Naive thymus-derived CD4-positive, alpha-beta T cell (primary cell): ENCODE data around the gene WDR75. TPM values are rescaled to one million over a fixed set of nuclear protein-coding genes. Genes with fewer than 3 reads are reported as not detected.
A peak's percentile ranks its signal among the peaks of the same experiment; 100 is the strongest.

Experiments used
- ATAC-seq: fragments of 150-1000 bp; cut with Tn5 transposase; 2 replicates; pipeline ENCODE4 v1.10.0; 2021; ENCODE audit warnings: mild to moderate bottlenecking, moderate library complexity
- CTCF ChIA-PET: fragments of 350-600 bp; sonication (Branson Sonifier 250); formaldehyde crosslinking; loops from one replicate; lab custom pipeline; 2021; ENCODE audit warnings: antibody characterized with exemption; lab: Charles Lee
- POLR2A ChIA-PET: fragments of 350-600 bp; sonication (Branson Sonifier 250); formaldehyde crosslinking; loops from one replicate; lab custom pipeline; 2021; ENCODE audit warnings: antibody characterized with exemption, inconsistent platforms; lab: Charles Lee
- DNase-seq, 9 donors: peaks; one replicate each; pipeline versions ENCODE4 v3.0.0 to v3.0.0-alpha.2; 2020 to 2022; ENCODE audit warnings: mixed read lengths in 1 of 9
- H3K27ac ChIP-seq: one replicate; pipeline ENCODE4 v1.7.0; 2013; ENCODE audit warnings: mild to moderate bottlenecking, low read depth, low read length, moderate library complexity
- H3K27me3 ChIP-seq, 2 donors: one replicate each; pipeline ENCODE4 v1.7.0; 2013; ENCODE audit warnings: low read length in 2 of 2, mild to moderate bottlenecking in 2 of 2, moderate library complexity in 2 of 2; ENCODE audit not compliant: control insufficient read depth in 2 of 2, insufficient read depth in 2 of 2
- H3K36me3 ChIP-seq, 3 experiments: 1 replicate in 2 of 3; 2 replicates in 1 of 3; pipeline ENCODE4 v1.7.0; 2013; ENCODE audit warnings: low read length in 3 of 3, mild to moderate bottlenecking in 3 of 3, moderate library complexity in 1 of 3; ENCODE audit not compliant: insufficient read depth in 3 of 3, control insufficient read depth in 2 of 3
- H3K4me1 ChIP-seq, 2 donors: one replicate each; pipeline ENCODE4 v1.7.0; 2013; ENCODE audit warnings: low read length in 2 of 2, mild to moderate bottlenecking in 2 of 2, moderate library complexity in 1 of 2; ENCODE audit not compliant: control insufficient read depth in 2 of 2, insufficient read depth in 2 of 2
- H3K4me3 ChIP-seq: 2 replicates; pipeline ENCODE4 v1.7.0; 2013; ENCODE audit warnings: mild to moderate bottlenecking, low read length
- H3K9me3 ChIP-seq, 3 experiments: 1 replicate in 2 of 3; 2 replicates in 1 of 3; pipeline ENCODE4 v1.7.0; 2013; ENCODE audit warnings: low read length in 3 of 3; ENCODE audit not compliant: control insufficient read depth in 2 of 3
- H3K27ac Mint-ChIP-seq, 9 donors: one replicate each; pipeline ENCODE4 v1.8.0; 2020 to 2022; ENCODE audit warnings: mixed read lengths in 9 of 9, mild to moderate bottlenecking in 8 of 9, moderate library complexity in 5 of 9, inconsistent platforms in 2 of 9
- H3K27me3 Mint-ChIP-seq, 5 donors: one replicate each; pipeline ENCODE4 v1.8.0; 2021 to 2022; ENCODE audit warnings: mixed read lengths in 5 of 5, mild to moderate bottlenecking in 1 of 5
- H3K36me3 Mint-ChIP-seq, 5 donors: one replicate each; pipeline ENCODE4 v1.8.0; 2020 to 2022; ENCODE audit warnings: mixed read lengths in 5 of 5, mild to moderate bottlenecking in 3 of 5, inconsistent platforms in 1 of 5
- H3K4me1 Mint-ChIP-seq, 7 donors: one replicate each; pipeline ENCODE4 v1.8.0; 2020 to 2022; ENCODE audit warnings: mixed read lengths in 7 of 7, mild to moderate bottlenecking in 3 of 7, inconsistent platforms in 1 of 7
- H3K4me3 Mint-ChIP-seq, 10 donors: one replicate each; pipeline ENCODE4 v1.8.0; 2020 to 2022; ENCODE audit warnings: mild to moderate bottlenecking in 10 of 10, mixed read lengths in 10 of 10, moderate library complexity in 6 of 10, inconsistent platforms in 2 of 10
- H3K9me3 Mint-ChIP-seq, 11 donors: one replicate each; pipeline ENCODE4 v1.8.0; 2020 to 2022; ENCODE audit warnings: mixed read lengths in 11 of 11, mild to moderate bottlenecking in 4 of 11, inconsistent platforms in 1 of 11, moderate library complexity in 1 of 11
- intact Hi-C, 2 donors: fragments of 100-400 bp; cut with micrococcal nuclease; formaldehyde crosslinking; loops; one replicate each; pipeline ENCODE4 v1.15.1; 2023
- polyA plus RNA-seq, 2 donors: library from polyadenylated mRNA; unstranded; fragments of 300-500 nt; fragmentation: Illumina TruSeq; gene quantifications; one replicate each; pipeline ENCODE4 v1.2.3, GENCODE V29; 2021
- total RNA-seq, 6 experiments: library from RNA in 5 of 6; stranded (reverse) in 5 of 6; gene quantifications; 1 replicate in 5 of 6; 2 replicates in 1 of 6; pipeline ENCODE4 v1.2.3 and lab custom pipeline; 2021 to 2026

Gene WDR75
- total and polyA plus RNA-seq, 7 experiments from 2014 or later, result 14.2 to 67.4 (median 45.3) TPM

- Histone ChIP-seq H3K9me3 (no peaks in the 10 kb centered on the region), H3K4me3 (no peak overlapping the region), H3K27ac (no peak overlapping the region), H3K36me3 (no peaks in the 10 kb centered on the region), H3K27me3 (no peaks in the 10 kb centered on the region), H3K4me1 (no peaks in the 10 kb centered on the region)
- DNase-seq, result no peak
- ChIA-PET CTCF (interaction anchor here (0.6 kb wide), 1 partner anchor 973 kb away, joined by 5 read pairs; no protein-coding TSS in a partner anchor), POLR2A (no interaction called here)
- intact Hi-C loops, result no loop called here
- Mint-ChIP-seq H3K4me1 (peaks cover 0 to 1% (median 0%) of the 10 kb centered on the region in 7 donors), H3K9me3 (peaks cover 0 to 2% (median 0%) of the 10 kb centered on the region in 11 donors), H3K4me3 (no peak overlapping the region), H3K27me3 (peaks cover 0 to 15% (median 7%) of the 10 kb centered on the region in 5 donors), H3K36me3 (no peaks in the 10 kb centered on the region), H3K27ac (no peak overlapping the region)
- no peak for ATAC-seq
Observed at GRCh38 chr2:189488008-189488310, 46.7 kb downstream of the WDR75 start.

GRCh38 chr2:189492451-189492850 lies 51.2 kb downstream of the WDR75 start:
- Histone ChIP-seq H3K36me3 (no peaks in the 10 kb centered on the region), H3K27me3 (no peaks in the 10 kb centered on the region), H3K27ac (no peak overlapping the region), H3K4me1 (no peaks in the 10 kb centered on the region), H3K4me3 (no peak overlapping the region), H3K9me3 (no peaks in the 10 kb centered on the region)
- peaks cover 0 to 5% (median 0%) of the 10 kb centered on the region in 11 donors for H3K9me3 Mint-ChIP-seq
- intact Hi-C loops, result no loop called here
- no peak overlapping the region for H3K4me3 Mint-ChIP-seq
- DNase-seq, result no peak
- peak overlapping the region in 1 of 9 donors; percentile 37 for H3K27ac Mint-ChIP-seq
- peaks cover 0 to 27% (median 3%) of the 10 kb centered on the region in 5 donors for H3K27me3 Mint-ChIP-seq
- CTCF ChIA-PET, result no interaction called here
- no peaks in the 10 kb centered on the region for H3K36me3 Mint-ChIP-seq
- POLR2A ChIA-PET, result no interaction called here
- H3K4me1 Mint-ChIP-seq, result no peaks in the 10 kb centered on the region
- no peak for ATAC-seq

DNA sequence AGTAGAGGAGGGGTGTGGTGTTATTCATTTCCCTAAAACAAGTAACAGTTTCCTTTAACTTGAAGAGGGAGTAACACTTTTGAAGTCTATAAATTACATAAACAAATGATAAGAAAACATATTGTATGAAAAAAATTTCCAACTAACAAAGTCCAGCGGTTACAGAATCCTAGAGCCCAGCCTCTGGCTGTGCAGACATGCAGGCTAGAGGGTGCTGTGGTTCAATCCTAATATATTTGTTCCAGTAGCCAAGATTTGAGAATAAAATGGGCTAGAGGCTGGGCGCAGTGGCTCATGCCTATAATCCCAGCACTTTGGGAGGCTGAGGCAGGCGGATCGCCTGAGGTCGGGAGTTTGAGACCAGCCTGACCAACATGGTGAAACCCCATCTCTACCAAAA lies 56.9 kb downstream of the WDR75 start:
- ChIA-PET POLR2A (no interaction called here), CTCF (no interaction called here)
- H3K36me3 Mint-ChIP-seq, result no peaks in the 10 kb centered on the region
- H3K36me3 ChIP-seq, result no peaks in the 10 kb centered on the region
- peaks cover 0 to 10% (median 0%) of the 10 kb centered on the region in 5 donors for H3K27me3 Mint-ChIP-seq
- no peak overlapping the region for H3K27ac ChIP-seq
- no peaks in the 10 kb centered on the region for H3K27me3 ChIP-seq
- H3K9me3 ChIP-seq, result no peaks in the 10 kb centered on the region
- no peaks in the 10 kb centered on the region for H3K4me1 Mint-ChIP-seq
- no peak overlapping the region for H3K4me3 Mint-ChIP-seq
- no peak for ATAC-seq
- H3K27ac Mint-ChIP-seq, result no peak overlapping the region
- no peaks in the 10 kb centered on the region for H3K4me1 ChIP-seq
- DNase-seq, result no peak
- intact Hi-C loops, result no loop called here
- H3K4me3 ChIP-seq, result no peak overlapping the region
- peaks cover 0 to 5% (median 0%) of the 10 kb centered on the region in 11 donors for H3K9me3 Mint-ChIP-seq

DNA sequence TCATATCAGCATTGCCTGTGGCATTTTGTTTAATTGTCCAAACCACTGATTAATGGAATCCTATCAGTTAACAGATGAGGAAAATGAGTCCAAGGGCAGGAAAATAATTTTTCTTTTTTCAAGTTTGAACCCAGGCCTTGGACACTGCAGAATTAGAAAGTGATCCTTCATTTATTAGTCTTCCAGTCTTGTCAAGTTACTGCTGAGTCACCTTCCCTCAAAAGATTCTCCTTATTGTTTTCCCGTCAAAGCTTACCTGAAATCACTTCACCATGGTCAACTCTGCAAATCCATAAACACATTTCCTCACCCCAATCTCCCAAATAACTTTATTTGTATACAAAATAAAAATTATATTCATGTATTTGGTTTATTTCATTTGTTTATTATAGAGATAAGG lies 57.9 kb downstream of the WDR75 start:
- H3K4me3 ChIP-seq, result no peak overlapping the region
- ChIA-PET CTCF (no interaction called here), POLR2A (no interaction called here)
- intact Hi-C loops, result no loop called here
- peaks cover 0 to 5% (median 0%) of the 10 kb centered on the region in 11 donors for H3K9me3 Mint-ChIP-seq
- no peaks in the 10 kb centered on the region for H3K36me3 Mint-ChIP-seq
- H3K4me3 Mint-ChIP-seq, result no peak overlapping the region
- no peaks in the 10 kb centered on the region for H3K27me3 ChIP-seq
- no peak overlapping the region for H3K27ac ChIP-seq
- DNase-seq (no peak), ATAC-seq (no peak)
- H3K27me3 Mint-ChIP-seq, result peaks cover 0 to 9% (median 0%) of the 10 kb centered on the region in 5 donors
- no peaks in the 10 kb centered on the region for H3K36me3 ChIP-seq
- H3K9me3 ChIP-seq, result no peaks in the 10 kb centered on the region
- no peak overlapping the region for H3K27ac Mint-ChIP-seq
- H3K4me1 Mint-ChIP-seq, result no peaks in the 10 kb centered on the region
- no peaks in the 10 kb centered on the region for H3K4me1 ChIP-seq

- H3K27me3 Mint-ChIP-seq, result peaks cover 0 to 3% (median 0%) of the 10 kb centered on the region in 5 donors
- peaks cover 0 to 1% (median 0%) of the 10 kb centered on the region in 11 donors for H3K9me3 Mint-ChIP-seq
- H3K27me3 ChIP-seq, result no peaks in the 10 kb centered on the region
- H3K4me3 ChIP-seq, result no peak overlapping the region
- no peak overlapping the region for H3K4me3 Mint-ChIP-seq
- H3K4me1 Mint-ChIP-seq, result peaks cover 0 to 8% (median 8%) of the 10 kb centered on the region in 7 donors
- no peak overlapping the region for H3K27ac ChIP-seq
- no peaks in the 10 kb centered on the region for H3K36me3 ChIP-seq
- POLR2A ChIA-PET, result no interaction called here
- DNase-seq (no peak), ATAC-seq (no peak)
- no peaks in the 10 kb centered on the region for H3K36me3 Mint-ChIP-seq
- CTCF ChIA-PET, result interaction anchor here (0.7 kb wide), 1 partner anchor 714 kb away, joined by 3 read pairs; no protein-coding TSS in a partner anchor
- no peak overlapping the region for H3K27ac Mint-ChIP-seq
- H3K4me1 ChIP-seq, result peaks cover 0 to 3% of the 10 kb centered on the region in 2 donors
- intact Hi-C loops, result no loop called here
- H3K9me3 ChIP-seq, result no peaks in the 10 kb centered on the region
Observed at GRCh38 chr2:189500456-189501160, 59.3 kb downstream of the WDR75 start.

DNA sequence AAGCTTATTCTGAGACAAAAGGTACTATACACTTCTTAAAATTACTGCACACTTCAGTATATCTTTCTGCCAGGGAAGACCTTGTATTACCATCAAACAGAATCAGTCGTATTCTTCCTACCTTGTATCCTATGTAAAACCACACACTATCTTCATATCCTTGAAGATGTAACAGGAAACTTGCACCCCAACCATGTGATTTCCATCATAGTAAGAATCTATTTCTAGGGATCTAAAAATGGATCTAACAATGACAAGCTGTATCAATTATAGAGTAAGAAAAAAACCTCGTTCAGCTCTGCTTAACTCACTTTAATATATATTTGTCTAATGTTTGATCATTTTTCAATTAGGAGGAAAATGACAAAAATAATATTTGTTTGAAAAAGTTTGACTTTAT lies 60.2 kb downstream of the WDR75 start:
- H3K27me3 ChIP-seq, result no peaks in the 10 kb centered on the region
- ChIA-PET POLR2A (no interaction called here), CTCF (no interaction called here)
- ATAC-seq (no peak), DNase-seq (no peak)
- no peaks in the 10 kb centered on the region for H3K36me3 ChIP-seq
- intact Hi-C loops, result no loop called here
- no peak overlapping the region for H3K27ac ChIP-seq
- H3K9me3 Mint-ChIP-seq, result no peaks in the 10 kb centered on the region
- no peaks in the 10 kb centered on the region for H3K9me3 ChIP-seq
- no peak overlapping the region for H3K27ac Mint-ChIP-seq
- H3K4me3 ChIP-seq, result no peak overlapping the region
- no peaks in the 10 kb centered on the region for H3K27me3 Mint-ChIP-seq
- peaks cover 0 to 3% of the 10 kb centered on the region in 2 donors for H3K4me1 ChIP-seq
- peaks cover 0 to 15% (median 12%) of the 10 kb centered on the region in 7 donors for H3K4me1 Mint-ChIP-seq
- no peak overlapping the region for H3K4me3 Mint-ChIP-seq
- no peaks in the 10 kb centered on the region for H3K36me3 Mint-ChIP-seq

DNA sequence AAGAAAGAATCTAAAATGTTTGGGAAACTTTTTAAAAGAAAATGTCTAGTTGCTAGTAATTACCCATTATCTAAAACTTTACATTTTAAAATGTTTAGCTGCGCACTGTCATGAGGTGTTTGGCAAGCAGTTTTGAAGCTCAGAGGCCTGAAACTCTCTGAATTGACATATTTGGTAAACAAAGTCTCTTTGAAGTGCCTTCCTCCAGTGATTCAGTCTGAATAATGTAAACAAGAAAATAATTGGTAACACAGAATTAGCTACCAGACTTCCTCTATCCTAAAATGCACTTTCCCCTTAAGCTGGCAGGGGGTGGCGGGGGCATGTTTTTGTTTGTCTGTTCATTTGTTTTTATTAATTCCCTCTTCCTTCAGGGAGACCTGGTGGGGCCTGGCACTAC lies 61.4 kb downstream of the WDR75 start:
- H3K27me3 ChIP-seq, result no peaks in the 10 kb centered on the region
- POLR2A ChIA-PET, result no interaction called here

More for the DNA sequence above, 61.4 kb downstream of the WDR75 start:
- no peak for DNase-seq
- H3K9me3 Mint-ChIP-seq, result no peaks in the 10 kb centered on the region
- CTCF ChIA-PET, result no interaction called here
- Histone ChIP-seq H3K9me3 (no peaks in the 10 kb centered on the region), H3K4me1 (peaks cover 0 to 3% of the 10 kb centered on the region in 2 donors), H3K4me3 (no peak overlapping the region), H3K36me3 (no peaks in the 10 kb centered on the region), H3K27ac (no peak overlapping the region)
- intact Hi-C loops, result no loop called here
- H3K4me1 Mint-ChIP-seq, result peaks cover 0 to 17% (median 12%) of the 10 kb centered on the region in 7 donors
- ATAC-seq, result no peak
- H3K36me3 Mint-ChIP-seq, result no peaks in the 10 kb centered on the region
- no peaks in the 10 kb centered on the region for H3K27me3 Mint-ChIP-seq
- no peak overlapping the region for H3K27ac Mint-ChIP-seq
- H3K4me3 Mint-ChIP-seq, result no peak overlapping the region
